GM18868 (cell line): ENCODE data around the gene SMOC2.

ENCODE experiments used
- ATAC-seq: cut with Tn5 transposase; IDR thresholded peaks from one replicate; pipeline ENCODE4 v1.9.1; 2021; ENCODE audit warnings: mild to moderate bottlenecking, moderate library complexity; ENCODE audit not compliant: unreplicated experiment

Gene SMOC2

GRCh38 chr6:168440520-168441433, at the start of gene SMOC2:
TSS of gene SMOC2 (plus strand) at chr6:168441184. CDS start at chr6:168441371, 187 bp downstream.
- no peak for ATAC-seq

GRCh38 chr6:168393126-168393870, 47.7 kb upstream of the SMOC2 start:
- no peak for ATAC-seq

GRCh38 chr6:168394606-168395005, 46.4 kb upstream of the SMOC2 start:
- ATAC-seq: no peak

- ATAC-seq: no peak
These were observed 45.0 kb upstream of the SMOC2 start for GRCh38 chr6:168395983-168396382.

GRCh38 chr6:168396561-168396960, 44.4 kb upstream of the SMOC2 start:
- no peak for ATAC-seq

GRCh38 chr6:168397012-168397411, 44.0 kb upstream of the SMOC2 start:
- ATAC-seq: no peak

GRCh38 chr6:168400037-168400436, 40.9 kb upstream of the SMOC2 start:
- ATAC-seq: no peak

GRCh38 chr6:168403370-168404005, 37.5 kb upstream of the SMOC2 start:
- no peak for ATAC-seq

- ATAC-seq: no peak
These were observed 36.4 kb upstream of the SMOC2 start for GRCh38 chr6:168404560-168404959.

GRCh38 chr6:168407842-168408241, 33.1 kb upstream of the SMOC2 start:
- ATAC-seq: no peak

GRCh38 chr6:168408504-168409136, 32.4 kb upstream of the SMOC2 start:
- no peak for ATAC-seq

- no peak for ATAC-seq
These were observed 30.9 kb upstream of the SMOC2 start for GRCh38 chr6:168410035-168410434.

GRCh38 chr6:168410554-168411011, 30.4 kb upstream of the SMOC2 start:
- no peak for ATAC-seq

- ATAC-seq: no peak
These were observed 29.9 kb upstream of the SMOC2 start for GRCh38 chr6:168411130-168411529.

GRCh38 chr6:168411793-168412192, 29.2 kb upstream of the SMOC2 start:
- no peak for ATAC-seq

- ATAC-seq: no peak
These were observed 28.5 kb upstream of the SMOC2 start for GRCh38 chr6:168412456-168412855.

GRCh38 chr6:168413018-168413720, 27.8 kb upstream of the SMOC2 start:
- no peak for ATAC-seq

GRCh38 chr6:168413856-168414255, 27.1 kb upstream of the SMOC2 start:
- no peak for ATAC-seq

- ATAC-seq: no peak
These were observed 26.5 kb upstream of the SMOC2 start for GRCh38 chr6:168414336-168415097.
